OCI-LY7 (cell line): Measurements from ENCODE around the gene MOGAT2.

ENCODE experiments used
- EZH2phosphoT487 ChIP-seq: fragments of 200-600 bp; sonication (generic); IDR thresholded peaks from 2 replicates; pipeline ENCODE4 v1.6.1; 2018; ENCODE audit warnings: low read depth, borderline replicate concordance, mild to moderate bottlenecking, mixed run types, antibody characterized with exemption, low read length, moderate library complexity, mixed read lengths
- TF ChIP-seq, protein P1 (sequence below): fragments of 200-600 bp; sonication (generic); conservative IDR thresholded peaks from 2 replicates; pipeline ENCODE4 v1.5.1; 2014; ENCODE audit warnings: mild to moderate bottlenecking, antibody characterized with exemption, low read length, moderate library complexity, mixed read lengths

DNA sequence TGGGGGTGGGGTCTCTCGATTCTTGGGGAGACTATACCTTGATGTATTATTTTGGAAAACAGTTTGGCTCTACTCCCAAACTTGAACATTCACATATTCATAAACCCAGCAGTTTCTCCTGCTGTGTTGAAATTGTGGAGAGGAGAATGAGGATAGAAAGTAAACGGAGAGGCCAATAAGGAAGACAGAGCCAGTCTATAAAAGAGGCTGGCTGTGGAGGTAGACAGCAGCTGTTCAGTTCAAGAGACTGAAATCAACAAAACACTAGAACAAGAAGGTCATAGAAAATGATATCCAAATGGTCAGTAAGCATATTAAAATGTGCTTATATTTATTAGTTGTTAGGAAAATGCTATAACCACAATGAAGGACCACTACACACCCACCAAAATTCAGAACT lies 1.9 kb upstream of the MOGAT2 start:
- TF ChIP-seq, protein P1, sequence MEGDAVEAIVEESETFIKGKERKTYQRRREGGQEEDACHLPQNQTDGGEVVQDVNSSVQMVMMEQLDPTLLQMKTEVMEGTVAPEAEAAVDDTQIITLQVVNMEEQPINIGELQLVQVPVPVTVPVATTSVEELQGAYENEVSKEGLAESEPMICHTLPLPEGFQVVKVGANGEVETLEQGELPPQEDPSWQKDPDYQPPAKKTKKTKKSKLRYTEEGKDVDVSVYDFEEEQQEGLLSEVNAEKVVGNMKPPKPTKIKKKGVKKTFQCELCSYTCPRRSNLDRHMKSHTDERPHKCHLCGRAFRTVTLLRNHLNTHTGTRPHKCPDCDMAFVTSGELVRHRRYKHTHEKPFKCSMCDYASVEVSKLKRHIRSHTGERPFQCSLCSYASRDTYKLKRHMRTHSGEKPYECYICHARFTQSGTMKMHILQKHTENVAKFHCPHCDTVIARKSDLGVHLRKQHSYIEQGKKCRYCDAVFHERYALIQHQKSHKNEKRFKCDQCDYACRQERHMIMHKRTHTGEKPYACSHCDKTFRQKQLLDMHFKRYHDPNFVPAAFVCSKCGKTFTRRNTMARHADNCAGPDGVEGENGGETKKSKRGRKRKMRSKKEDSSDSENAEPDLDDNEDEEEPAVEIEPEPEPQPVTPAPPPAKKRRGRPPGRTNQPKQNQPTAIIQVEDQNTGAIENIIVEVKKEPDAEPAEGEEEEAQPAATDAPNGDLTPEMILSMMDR = no peak
- TF ChIP-seq EZH2phosphoT487 = no peak
